H9 (cell line): ENCODE data around the gene TCEA3. TPM values are rescaled to one million over a fixed set of nuclear protein-coding genes. Genes with fewer than 3 reads are reported as not detected.

Experiments
- DNase-seq: peaks from one replicate; pipeline ENCODE4 v3.0.0-alpha.2; 2017
- H2AFZ ChIP-seq: one replicate; pipeline ENCODE4 v1.6.1; 2013; ENCODE audit warnings: mild to moderate bottlenecking, low read length, control low read depth, moderate library complexity
- H2AK5ac ChIP-seq: 2 replicates; pipeline ENCODE4 v1.6.1; 2013; ENCODE audit warnings: low read length, control low read depth, mixed read lengths; ENCODE audit not compliant: insufficient read length
- H2BK120ac ChIP-seq: one replicate; pipeline ENCODE4 v1.6.1; 2013; ENCODE audit warnings: low read depth, mild to moderate bottlenecking, low read length, control low read depth, inconsistent platforms; ENCODE audit not compliant: poor library complexity, severe bottlenecking
- H2BK12ac ChIP-seq: 2 replicates; pipeline ENCODE4 v1.6.1; 2013; ENCODE audit warnings: low read length, control low read depth, mixed read lengths, low read depth; ENCODE audit not compliant: insufficient read length
- H2BK15ac ChIP-seq: 2 replicates; pipeline ENCODE4 v1.6.1; 2013; ENCODE audit warnings: low read depth, low read length, control low read depth
- H2BK20ac ChIP-seq: one replicate; pipeline ENCODE4 v1.6.1; 2013; ENCODE audit warnings: low read depth, mild to moderate bottlenecking, low read length, control low read depth, inconsistent platforms; ENCODE audit not compliant: poor library complexity, severe bottlenecking
- H2BK5ac ChIP-seq: 2 replicates; pipeline ENCODE4 v1.6.1; 2013; ENCODE audit warnings: low read length, control low read depth, mixed read lengths; ENCODE audit not compliant: insufficient read length
- H3K14ac ChIP-seq: 2 replicates; pipeline ENCODE4 v1.6.1; 2013; ENCODE audit warnings: low read length, control low read depth; ENCODE audit not compliant: insufficient read depth
- H3K18ac ChIP-seq: 2 replicates; pipeline ENCODE4 v1.6.1; 2013; ENCODE audit warnings: low read depth, mild to moderate bottlenecking, mixed read lengths, low read length, control low read depth; ENCODE audit not compliant: insufficient read length
- H3K23ac ChIP-seq: 2 replicates; pipeline ENCODE4 v1.6.1; 2013; ENCODE audit warnings: low read length, control low read depth, mixed read lengths, low read depth; ENCODE audit not compliant: insufficient read length
- H3K23me2 ChIP-seq: 2 replicates; pipeline ENCODE4 v1.6.1; 2013; ENCODE audit warnings: low read depth, mild to moderate bottlenecking, mixed read lengths, low read length, control low read depth; ENCODE audit not compliant: insufficient read length, poor library complexity, severe bottlenecking
- H3K27ac ChIP-seq: 2 replicates; pipeline ENCODE4 v1.5.1; 2013; ENCODE audit warnings: low read length, control low read depth, mixed read lengths, low read depth; ENCODE audit not compliant: insufficient read length
- H3K27me3 ChIP-seq: 2 replicates; pipeline ENCODE4 v1.6.1; 2013; ENCODE audit warnings: low read length, control low read depth, inconsistent platforms; ENCODE audit not compliant: insufficient read depth
- H3K4ac ChIP-seq: 2 replicates; pipeline ENCODE4 v1.6.1; 2013; ENCODE audit warnings: low read depth, mild to moderate bottlenecking, control low read depth, inconsistent platforms, low read length, moderate library complexity
- H3K4me1 ChIP-seq: 2 replicates; pipeline ENCODE4 v1.6.1; 2013; ENCODE audit warnings: low read length, control low read depth, inconsistent platforms; ENCODE audit not compliant: insufficient read depth
- H3K4me2 ChIP-seq: 2 replicates; pipeline ENCODE4 v1.6.1; 2013; ENCODE audit warnings: low read length, control low read depth, mixed read lengths; ENCODE audit not compliant: insufficient read length, insufficient read depth
- H3K56ac ChIP-seq: 2 replicates; pipeline ENCODE4 v1.6.1; 2013; ENCODE audit warnings: low read depth, mild to moderate bottlenecking, mixed read lengths, low read length, control low read depth; ENCODE audit not compliant: insufficient read length
- H3K79me1 ChIP-seq: 2 replicates; pipeline ENCODE4 v1.6.1; 2013; ENCODE audit warnings: low read depth, mild to moderate bottlenecking, moderate library complexity, low read length, control low read depth, inconsistent platforms; ENCODE audit not compliant: insufficient read depth, poor library complexity, severe bottlenecking
- H3K79me2 ChIP-seq: 2 replicates; pipeline ENCODE4 v1.6.1; 2013; ENCODE audit warnings: low read length, control low read depth, inconsistent platforms; ENCODE audit not compliant: insufficient read depth
- H3K9ac ChIP-seq: 2 replicates; pipeline ENCODE4 v1.6.1; 2013; ENCODE audit warnings: low read length, control low read depth, mixed read lengths; ENCODE audit not compliant: insufficient read length; ENCODE audit errors: extremely low read depth
- H3K9me3 ChIP-seq: one replicate; pipeline ENCODE4 v1.6.1; 2013; ENCODE audit warnings: low read depth, low read length, inconsistent platforms; ENCODE audit not compliant: control insufficient read depth
- H3T11ph ChIP-seq: one replicate; pipeline ENCODE4 v1.6.1; 2013; ENCODE audit warnings: mild to moderate bottlenecking, low read length, control low read depth, inconsistent platforms
- H4K20me1 ChIP-seq: one replicate; pipeline ENCODE4 v1.6.1; 2013; ENCODE audit not compliant: control insufficient read depth, insufficient read length, insufficient read depth
- H4K5ac ChIP-seq: 2 replicates; pipeline ENCODE4 v1.6.1; 2013; ENCODE audit warnings: low read depth, mild to moderate bottlenecking, mixed read lengths, low read length, control low read depth; ENCODE audit not compliant: insufficient read length
- H4K8ac ChIP-seq: replicated peaks from 2 replicates; pipeline ENCODE4 v1.6.1; 2013; ENCODE audit warnings: low read length, control low read depth, mixed read lengths, low read depth; ENCODE audit not compliant: insufficient read length
- H4K91ac ChIP-seq: 2 replicates; pipeline ENCODE4 v1.6.1; 2013; ENCODE audit warnings: low read depth, mild to moderate bottlenecking, moderate library complexity, mixed read lengths, low read length, control low read depth; ENCODE audit not compliant: insufficient read length
- H3K27ac Mint-ChIP-seq, 3 experiments: 2 replicates in 2 of 3; 3 replicates in 1 of 3; pipeline ENCODE4 v1.8.0; 2020 to 2021; ENCODE audit warnings: mixed read lengths in 3 of 3, mild to moderate bottlenecking in 1 of 3, moderate library complexity in 1 of 3
- H3K27me3 Mint-ChIP-seq: 2 replicates; pipeline ENCODE4 v1.8.0; 2021; ENCODE audit warnings: low read depth, mild to moderate bottlenecking, moderate library complexity, mixed read lengths
- H3K36me3 Mint-ChIP-seq, 3 experiments: 2 replicates in 2 of 3; 3 replicates in 1 of 3; pipeline ENCODE4 v1.8.0; 2020 to 2021; ENCODE audit warnings: low read depth in 3 of 3, mixed read lengths in 3 of 3; ENCODE audit not compliant: insufficient read depth in 1 of 3
- H3K4me1 Mint-ChIP-seq, 2 experiments: 2 replicates each; pipeline ENCODE4 v1.8.0; 2020; ENCODE audit warnings: mixed read lengths in 2 of 2
- H3K4me3 Mint-ChIP-seq, 2 experiments: 2 replicates in 1 of 2; 3 replicates in 1 of 2; pipeline ENCODE4 v1.8.0; 2020 to 2021; ENCODE audit warnings: mild to moderate bottlenecking in 2 of 2, mixed read lengths in 2 of 2, moderate library complexity in 1 of 2
- H3K9me3 Mint-ChIP-seq, 2 experiments: 2 replicates in 1 of 2; 3 replicates in 1 of 2; pipeline ENCODE4 v1.8.0; 2020; ENCODE audit warnings: mild to moderate bottlenecking in 2 of 2, mixed read lengths in 2 of 2, moderate library complexity in 1 of 2
- WGBS: extraction: QIAGEN DNeasy Blood & Tissue Kit; methylation state at CpG from one replicate; pipeline ENCODE4 v1.1.7; 2013; ENCODE audit warnings: missing lambda C conversion rate, low lambda C conversion rate, mixed read lengths; ENCODE audit not compliant: insufficient read length; ENCODE audit errors: extremely low coverage; 5-methylcytosine and 5-hydroxymethylcytosine counted together
- total RNA-seq: library from RNA; stranded (reverse); gene quantifications from 2 replicates; pipeline ENCODE4 v1.2.1, GENCODE V29; 2021
- TF ChIP-seq, protein P1 (sequence below): fragments of 200-600 bp; sonication (generic); conservative IDR thresholded peaks from 3 replicates; pipeline ENCODE4 v1.8.0; 2021; ENCODE audit warnings: antibody characterized with exemption, mild to moderate bottlenecking

The TCEA3 gene
- total RNA-seq, 1 experiment from 2014 or later, result 0.37 TPM

DNA sequence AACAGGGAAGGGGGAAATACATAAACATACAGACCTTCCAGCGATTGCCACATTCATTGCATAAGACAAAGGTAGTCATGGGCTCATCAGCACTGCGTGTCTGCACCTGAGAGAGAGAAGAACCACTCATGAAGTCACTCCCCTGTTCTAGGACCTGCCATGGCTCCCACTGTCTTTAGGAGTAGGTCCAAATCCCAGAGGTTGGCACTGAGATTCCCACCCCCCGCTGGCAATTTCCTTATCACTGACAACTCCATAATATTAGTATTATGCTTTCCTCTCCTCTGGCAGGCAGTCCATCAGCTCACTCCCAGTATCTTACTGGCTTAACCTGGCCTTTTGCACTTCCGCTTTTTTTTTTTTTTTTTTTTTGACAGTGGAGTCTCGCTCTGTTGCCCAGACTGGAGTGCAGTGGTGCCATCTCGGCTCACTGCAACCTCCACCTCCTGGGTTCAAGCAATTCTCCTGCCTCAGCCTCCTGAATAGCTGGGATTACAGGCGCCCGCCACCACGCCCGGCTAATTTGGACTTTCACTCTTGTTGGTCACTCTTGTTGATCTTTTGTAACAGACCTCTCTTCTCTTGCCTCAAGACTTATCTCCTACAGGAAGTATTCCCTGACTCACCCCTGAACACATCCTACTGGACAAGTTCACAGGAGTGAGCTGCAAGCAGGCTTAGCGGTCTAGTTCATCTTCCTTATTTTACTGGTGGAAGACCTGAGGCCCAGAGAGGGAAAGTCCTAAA, 40.1 kb downstream of the TCEA3 start:
- no peaks in the 10 kb centered on the region for H3K27me3 Mint-ChIP-seq
- H4K91ac ChIP-seq, result no peak overlapping the region
- no peak overlapping the region for H3K4me3 Mint-ChIP-seq
- H3K4me2 ChIP-seq, result no peak overlapping the region
- no peaks in the 10 kb centered on the region for H3K4me1 Mint-ChIP-seq
- H3K4me1 ChIP-seq, result no peaks in the 10 kb centered on the region
- H3K56ac ChIP-seq, result no peak overlapping the region
- H3K14ac ChIP-seq, result no peak overlapping the region
- no peaks in the 10 kb centered on the region for H4K20me1 ChIP-seq
- H3K9me3 ChIP-seq, result no peaks in the 10 kb centered on the region
- no peak overlapping the region for H2AK5ac ChIP-seq
- no peak overlapping the region for H2BK5ac ChIP-seq
- no peaks in the 10 kb centered on the region for H3K79me2 ChIP-seq
- no peak overlapping the region for H3K27ac Mint-ChIP-seq
- no peak overlapping the region for H2AFZ ChIP-seq
- no peak overlapping the region for H3T11ph ChIP-seq
- no peak overlapping the region for H4K8ac ChIP-seq
- peaks cover 31% of the 10 kb centered on the region for H3K27me3 ChIP-seq
- no peak overlapping the region for H2BK15ac ChIP-seq
- WGBS, result no CpG with 5 or more reads among the region's 11 CpGs
- H3K4ac ChIP-seq, result no peak overlapping the region
- H2BK20ac ChIP-seq, result no peak overlapping the region
- H3K23ac ChIP-seq, result no peak overlapping the region
- no peaks in the 10 kb centered on the region for H3K23me2 ChIP-seq
- no peak overlapping the region for H2BK12ac ChIP-seq
- DNase-seq, result no peak
- H2BK120ac ChIP-seq, result no peak overlapping the region
- TF ChIP-seq, protein P1, sequence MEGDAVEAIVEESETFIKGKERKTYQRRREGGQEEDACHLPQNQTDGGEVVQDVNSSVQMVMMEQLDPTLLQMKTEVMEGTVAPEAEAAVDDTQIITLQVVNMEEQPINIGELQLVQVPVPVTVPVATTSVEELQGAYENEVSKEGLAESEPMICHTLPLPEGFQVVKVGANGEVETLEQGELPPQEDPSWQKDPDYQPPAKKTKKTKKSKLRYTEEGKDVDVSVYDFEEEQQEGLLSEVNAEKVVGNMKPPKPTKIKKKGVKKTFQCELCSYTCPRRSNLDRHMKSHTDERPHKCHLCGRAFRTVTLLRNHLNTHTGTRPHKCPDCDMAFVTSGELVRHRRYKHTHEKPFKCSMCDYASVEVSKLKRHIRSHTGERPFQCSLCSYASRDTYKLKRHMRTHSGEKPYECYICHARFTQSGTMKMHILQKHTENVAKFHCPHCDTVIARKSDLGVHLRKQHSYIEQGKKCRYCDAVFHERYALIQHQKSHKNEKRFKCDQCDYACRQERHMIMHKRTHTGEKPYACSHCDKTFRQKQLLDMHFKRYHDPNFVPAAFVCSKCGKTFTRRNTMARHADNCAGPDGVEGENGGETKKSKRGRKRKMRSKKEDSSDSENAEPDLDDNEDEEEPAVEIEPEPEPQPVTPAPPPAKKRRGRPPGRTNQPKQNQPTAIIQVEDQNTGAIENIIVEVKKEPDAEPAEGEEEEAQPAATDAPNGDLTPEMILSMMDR, result no peak
- H3K18ac ChIP-seq, result no peak overlapping the region
- no peaks in the 10 kb centered on the region for H3K9me3 Mint-ChIP-seq
- H4K5ac ChIP-seq, result no peak overlapping the region
- no peak overlapping the region for H3K9ac ChIP-seq
- H3K36me3 Mint-ChIP-seq, result no peaks in the 10 kb centered on the region
- no peak overlapping the region for H3K27ac ChIP-seq
- no peaks in the 10 kb centered on the region for H3K79me1 ChIP-seq
